Neutrophil (primary cell): ENCODE data around the gene HK2.
A peak's percentile ranks its signal among the peaks of the same experiment; 100 is the strongest.
"Not testable (repeated sequence)": the region's sequence is repeated elsewhere in the genome, so short reads cannot be mapped to it uniquely, and the experiment has no call there.

Source experiments
- H3K27ac ChIP-seq: fragments of 200-600 bp; sonication (generic); 2 replicates; pipeline ENCODE4 v1.5.1; 2016; ENCODE audit warnings: mild to moderate bottlenecking, moderate library complexity
- H3K27me3 ChIP-seq: fragments of 200-600 bp; sonication (generic); 2 replicates; pipeline ENCODE4 v1.6.0; 2016; ENCODE audit warnings: mild to moderate bottlenecking
- H3K36me3 ChIP-seq: fragments of 200-600 bp; sonication (generic); 2 replicates; pipeline ENCODE4 v1.5.1; 2017
- H3K4me1 ChIP-seq, 2 experiments: fragments of 200-600 bp in 1 of 2; sonication (generic) in 1 of 2; 1 replicate in 1 of 2; 2 replicates in 1 of 2; pipeline versions ENCODE4 v1.5.1 to v1.6.1; 2013 to 2016; ENCODE audit warnings: low read depth in 1 of 2, low read length in 1 of 2, mild to moderate bottlenecking in 1 of 2, moderate library complexity in 1 of 2; ENCODE audit not compliant: control insufficient read depth in 1 of 2, insufficient read depth in 1 of 2
- H3K4me3 ChIP-seq, 2 experiments: fragments of 200-600 bp in 1 of 2; sonication (generic) in 1 of 2; 1 replicate in 1 of 2; 2 replicates in 1 of 2; pipeline ENCODE4 v1.5.1; 2013 to 2016; ENCODE audit warnings: low read depth in 1 of 2, low read length in 1 of 2, mild to moderate bottlenecking in 1 of 2, moderate library complexity in 1 of 2
- H3K9me3 ChIP-seq: fragments of 200-600 bp; sonication (generic); 2 replicates; pipeline ENCODE4 v1.5.1; 2016
- TF ChIP-seq, protein P1 (sequence below): fragments of 200-600 bp; sonication (generic); IDR thresholded peaks from 2 replicates; pipeline ENCODE4 v1.5.1; 2016; ENCODE audit warnings: antibody characterized with exemption

Gene HK2

DNA sequence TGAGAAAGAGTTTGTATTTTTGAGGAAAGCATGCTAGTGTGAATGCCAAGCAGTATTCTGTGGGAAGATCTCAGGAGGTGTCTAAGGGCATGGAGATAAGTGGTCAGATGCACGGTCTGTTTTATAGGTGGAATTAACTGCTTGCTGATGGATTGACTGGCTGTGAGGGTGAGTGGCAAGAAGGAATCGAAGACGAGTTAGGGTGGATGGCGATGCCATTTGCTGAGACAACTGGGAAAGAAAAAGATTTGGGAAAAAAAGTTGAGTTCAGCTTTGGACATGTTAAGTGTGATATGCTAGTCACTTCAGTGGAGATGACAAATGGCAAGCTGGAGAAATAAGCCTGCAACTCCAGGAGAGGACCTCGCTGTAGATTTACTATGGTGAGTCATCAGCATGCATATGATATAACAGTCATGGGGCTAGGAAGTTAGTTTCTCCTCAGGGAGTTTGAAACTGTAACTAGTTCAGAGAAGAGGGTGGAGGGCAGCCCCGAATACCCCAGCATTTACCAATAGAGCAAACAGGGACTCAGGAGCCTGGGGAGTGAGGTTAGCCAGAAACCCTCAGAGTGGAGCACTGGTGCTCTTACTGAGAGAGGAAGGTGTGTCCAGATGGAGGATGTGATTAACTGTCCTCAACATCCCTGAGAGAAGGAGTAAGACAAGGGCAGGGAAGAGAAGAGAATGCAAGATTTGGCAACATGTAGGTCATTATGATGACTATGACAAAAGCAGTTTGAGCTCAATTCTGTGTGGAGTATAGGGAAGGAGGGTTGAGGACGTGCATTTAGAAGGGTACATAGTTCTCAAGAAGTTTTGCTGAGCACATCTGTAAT lies 2.0 kb upstream of the HK2 start:
- Histone ChIP-seq H3K27ac (peak overlapping the region; percentile 60), H3K4me3 (peak overlapping the region in 1 of 2 experiments; percentile 89), H3K27me3 (no peaks in the 10 kb centered on the region), H3K36me3 (no peaks in the 10 kb centered on the region), H3K4me1 (peaks cover 27 to 32% of the 10 kb centered on the region in 2 experiments), H3K9me3 (no peaks in the 10 kb centered on the region)
- TF ChIP-seq, protein P1, sequence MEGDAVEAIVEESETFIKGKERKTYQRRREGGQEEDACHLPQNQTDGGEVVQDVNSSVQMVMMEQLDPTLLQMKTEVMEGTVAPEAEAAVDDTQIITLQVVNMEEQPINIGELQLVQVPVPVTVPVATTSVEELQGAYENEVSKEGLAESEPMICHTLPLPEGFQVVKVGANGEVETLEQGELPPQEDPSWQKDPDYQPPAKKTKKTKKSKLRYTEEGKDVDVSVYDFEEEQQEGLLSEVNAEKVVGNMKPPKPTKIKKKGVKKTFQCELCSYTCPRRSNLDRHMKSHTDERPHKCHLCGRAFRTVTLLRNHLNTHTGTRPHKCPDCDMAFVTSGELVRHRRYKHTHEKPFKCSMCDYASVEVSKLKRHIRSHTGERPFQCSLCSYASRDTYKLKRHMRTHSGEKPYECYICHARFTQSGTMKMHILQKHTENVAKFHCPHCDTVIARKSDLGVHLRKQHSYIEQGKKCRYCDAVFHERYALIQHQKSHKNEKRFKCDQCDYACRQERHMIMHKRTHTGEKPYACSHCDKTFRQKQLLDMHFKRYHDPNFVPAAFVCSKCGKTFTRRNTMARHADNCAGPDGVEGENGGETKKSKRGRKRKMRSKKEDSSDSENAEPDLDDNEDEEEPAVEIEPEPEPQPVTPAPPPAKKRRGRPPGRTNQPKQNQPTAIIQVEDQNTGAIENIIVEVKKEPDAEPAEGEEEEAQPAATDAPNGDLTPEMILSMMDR = no peak

DNA sequence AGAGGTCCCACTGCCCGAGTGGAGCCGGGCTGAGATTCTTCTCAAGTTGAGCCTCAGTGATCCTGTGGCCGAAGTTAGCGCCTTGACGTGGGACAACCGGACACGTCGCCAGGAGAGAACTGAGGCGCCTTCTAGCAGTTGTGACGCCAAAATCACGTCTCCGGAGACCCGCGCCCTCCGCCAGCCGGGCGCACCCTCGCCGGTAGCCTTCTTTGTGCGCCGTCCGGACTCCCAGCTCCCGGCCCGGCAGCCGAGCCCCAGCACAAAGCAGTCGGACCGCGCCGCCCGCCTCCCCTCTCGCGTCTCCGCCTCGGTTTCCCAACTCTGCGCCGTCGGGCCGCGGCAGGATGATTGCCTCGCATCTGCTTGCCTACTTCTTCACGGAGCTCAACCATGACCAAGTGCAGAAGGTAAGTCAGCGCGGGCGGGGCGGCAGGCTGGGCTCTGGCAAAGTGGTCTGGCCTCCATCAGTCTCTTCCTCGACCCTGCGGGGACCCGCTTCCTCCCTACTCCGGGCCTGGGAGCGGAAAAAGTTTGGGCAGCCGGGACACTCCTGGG lies 386 bp downstream of the HK2 start:
- not testable (repeated sequence) for H3K36me3 ChIP-seq, H3K9me3 ChIP-seq, H3K27me3 ChIP-seq
- peaks cover 50 to 56% of the 10 kb centered on the region in 2 experiments for H3K4me1 ChIP-seq
- peak overlapping the region; percentile 89 to 97 for H3K4me3 ChIP-seq
- H3K27ac ChIP-seq = peak overlapping the region; percentile 86

DNA sequence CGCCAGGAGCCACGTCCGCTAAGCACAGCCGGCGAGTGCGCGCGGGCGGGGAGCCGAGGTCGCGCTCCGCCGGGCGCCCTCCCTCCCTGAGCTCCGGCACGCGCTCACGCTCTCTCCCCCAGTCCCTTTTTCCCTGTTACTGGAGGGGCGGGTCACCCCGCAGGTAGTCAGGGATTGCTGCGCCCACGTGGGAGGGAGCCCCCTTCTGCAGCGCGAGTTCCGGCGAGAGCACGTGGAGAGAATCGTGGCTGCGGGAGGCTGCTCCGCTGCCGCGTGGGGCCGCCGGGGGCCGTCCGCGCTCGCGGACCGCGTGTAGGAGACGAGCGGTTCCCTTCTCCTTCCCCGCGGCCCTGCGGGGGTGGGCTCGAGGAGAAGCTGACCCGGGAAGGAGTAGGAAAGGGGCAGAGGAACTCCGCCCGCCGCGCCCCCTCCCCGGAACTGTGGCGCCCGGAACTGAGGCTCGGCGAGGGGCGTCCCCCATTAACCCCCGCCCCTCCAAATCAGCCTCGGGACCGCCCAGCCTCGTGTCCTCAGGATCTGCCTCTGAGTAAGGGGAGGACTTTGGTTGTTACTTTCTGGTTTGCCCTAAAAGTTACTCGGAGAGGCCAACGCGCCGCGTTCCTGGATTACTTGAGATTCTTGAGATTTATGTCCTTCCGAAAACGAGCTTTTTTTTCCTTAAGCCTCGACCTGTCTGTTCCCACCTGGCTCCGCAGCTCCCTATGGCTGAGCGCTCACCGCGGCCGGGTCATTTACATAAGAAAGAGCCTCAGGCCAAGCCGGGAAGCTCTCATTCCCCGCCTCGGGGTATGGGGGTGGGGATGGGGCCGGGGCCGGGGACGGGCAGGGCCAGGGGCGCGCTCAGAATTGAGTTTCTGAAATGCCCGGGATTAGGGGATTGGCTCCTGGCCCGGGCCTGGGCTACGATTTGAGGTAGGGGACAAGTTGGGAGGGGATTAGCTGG lies 1.1 kb downstream of the HK2 start:
- Histone ChIP-seq H3K4me1 (peaks cover 58 to 62% of the 10 kb centered on the region in 2 experiments), H3K4me3 (peak overlapping the region; percentile 89 to 97), H3K36me3 (no peaks in the 10 kb centered on the region), H3K9me3 (no peaks in the 10 kb centered on the region), H3K27ac (peak overlapping the region; percentile 86), H3K27me3 (no peaks in the 10 kb centered on the region)
- TF ChIP-seq, protein P1 = no peak

DNA sequence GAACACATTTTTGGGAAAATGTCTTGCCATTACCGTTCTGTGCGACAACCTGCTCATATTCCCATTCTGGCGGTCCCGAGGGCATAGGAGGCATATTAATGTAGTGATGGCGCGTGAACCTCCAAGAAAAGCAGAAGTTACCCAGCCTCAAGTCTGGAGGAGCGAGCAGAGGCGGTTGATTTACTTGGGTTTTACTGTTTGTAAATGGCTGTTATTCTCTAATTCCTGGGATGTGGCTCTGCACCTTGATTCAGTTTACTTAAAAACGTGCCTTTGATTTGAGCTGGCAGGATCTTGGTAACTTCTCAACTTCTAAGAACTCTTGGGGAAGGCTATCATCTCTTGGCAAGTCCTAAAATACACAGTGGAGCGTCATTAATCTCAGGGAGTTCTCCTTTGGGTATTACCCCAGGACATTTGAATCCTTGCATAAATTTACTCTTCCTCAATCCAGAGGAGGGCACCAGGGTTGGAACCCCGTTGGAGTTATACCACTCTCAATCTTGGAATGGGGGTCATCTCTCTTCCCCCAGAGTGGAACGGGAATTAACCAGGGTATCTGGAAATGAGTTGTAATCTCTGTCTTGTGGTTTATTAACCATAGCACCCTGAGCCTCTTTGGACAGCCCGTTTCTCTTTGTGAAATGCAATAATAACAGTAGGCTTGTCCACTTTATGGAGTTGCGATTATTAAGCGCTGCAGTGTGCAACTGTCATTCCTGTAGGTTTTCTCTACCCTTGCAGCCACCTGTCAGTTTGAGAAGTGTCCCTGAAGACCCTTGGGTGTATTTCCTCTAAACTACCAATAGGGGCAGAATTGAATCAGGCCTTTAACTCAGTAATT lies 2.1 kb downstream of the HK2 start:
- peak overlapping the region; percentile 86 for H3K27ac ChIP-seq
- H3K27me3 ChIP-seq = no peaks in the 10 kb centered on the region
- TF ChIP-seq, protein P1 = peak; percentile 87
- peaks cover 67 to 72% of the 10 kb centered on the region in 2 experiments for H3K4me1 ChIP-seq
- no peaks in the 10 kb centered on the region for H3K36me3 ChIP-seq
- H3K4me3 ChIP-seq = peak overlapping the region; percentile 89 to 97
- H3K9me3 ChIP-seq = no peaks in the 10 kb centered on the region

DNA sequence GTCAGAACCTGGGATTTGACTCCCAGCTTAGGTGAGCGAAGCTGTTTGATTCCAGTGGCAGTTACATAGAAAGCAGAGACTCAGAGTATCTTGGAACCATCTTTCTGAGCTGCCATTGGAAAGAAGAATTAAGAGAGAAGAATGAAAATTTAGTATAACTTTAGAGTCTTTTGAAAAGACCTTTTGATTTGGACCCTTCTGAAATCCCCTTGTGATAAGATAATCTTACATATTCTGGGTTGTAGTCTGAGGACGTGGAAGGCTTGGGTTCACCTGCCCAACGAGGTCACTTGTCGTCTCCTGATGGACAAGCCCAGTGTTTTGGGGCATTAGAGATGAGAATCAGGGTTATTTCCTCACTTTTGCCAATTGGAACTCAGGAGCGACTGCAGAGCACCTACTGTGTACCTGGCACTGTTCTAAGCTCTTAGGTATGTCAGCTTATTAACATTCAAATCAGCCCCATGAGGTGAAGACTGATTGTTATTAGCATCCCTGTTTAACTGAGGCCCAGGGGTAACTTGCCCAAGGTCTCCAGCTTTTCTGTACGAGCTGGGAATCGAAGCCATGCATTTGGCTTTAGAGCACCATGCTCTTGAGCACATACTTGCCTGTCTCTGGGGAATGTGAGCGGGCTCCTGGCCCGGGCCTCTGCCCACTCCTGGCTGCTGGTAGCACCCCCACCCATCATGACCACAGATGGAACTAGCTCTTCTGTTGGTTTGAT lies 2.9 kb downstream of the HK2 start:
- TF ChIP-seq, protein P1 = no peak
- Histone ChIP-seq H3K27ac (peak overlapping the region; percentile 86), H3K4me3 (peak overlapping the region; percentile 89 to 97), H3K27me3 (no peaks in the 10 kb centered on the region), H3K9me3 (no peaks in the 10 kb centered on the region), H3K36me3 (no peaks in the 10 kb centered on the region), H3K4me1 (peaks cover 72 to 78% of the 10 kb centered on the region in 2 experiments)
